ENCODE data around the gene SCN5A.

- TF ChIP-seq CTCF (conservative IDR thresholded peaks at IDR 0.05; ENCODE audit: low read depth, low read length), result no peak
- no peak for TF ChIP-seq EZH2 (IDR thresholded peaks at IDR 0.05; ENCODE audit: borderline replicate concordance, low read depth, low read length, poor library complexity, severe bottlenecking)
Observed at GRCh38 chr3:38610436-38610835, 39.1 kb downstream of the SCN5A start.

Measured in A673 (cell line).